Astrocyte (in vitro differentiated cells and primary cell): ENCODE results near the gene RFX8. TPM values are rescaled to one million over a fixed set of nuclear protein-coding genes. Genes with fewer than 3 reads are reported as not detected.

Experiments used
- DNase-seq: peaks from one replicate; pipeline ENCODE4 v3.0.0-alpha.2; 2010; ENCODE audit warnings: low read depth
- FAIRE-seq: peaks from 2 replicates; lab custom pipeline; 2011; peaks lifted over from hg19 to GRCh38; lab: Jason Lieb, UNC
- H2AFZ ChIP-seq: 2 replicates; pipeline ENCODE4 v1.6.0; 2012; ENCODE audit warnings: low read depth, low read length, inconsistent platforms
- H3K27ac ChIP-seq: 2 replicates; pipeline ENCODE4 v1.5.1; 2011; ENCODE audit warnings: low read depth, low read length, inconsistent platforms
- H3K27me3 ChIP-seq: 2 replicates; pipeline ENCODE4 v1.6.0; 2011; ENCODE audit warnings: low read length, inconsistent platforms; ENCODE audit not compliant: insufficient read depth
- H3K36me3 ChIP-seq: 2 replicates; pipeline ENCODE4 v1.5.1; 2011; ENCODE audit warnings: low read length, inconsistent platforms; ENCODE audit not compliant: insufficient read depth
- H3K4me1 ChIP-seq: 2 replicates; pipeline ENCODE4 v1.5.1; 2011; ENCODE audit warnings: low read length, inconsistent platforms; ENCODE audit not compliant: insufficient read depth
- H3K4me2 ChIP-seq: 2 replicates; pipeline ENCODE4 v1.6.0; 2012; ENCODE audit warnings: low read length, inconsistent platforms
- H3K4me3 ChIP-seq: 2 replicates; pipeline ENCODE4 v1.5.1; 2011; ENCODE audit warnings: low read depth, mild to moderate bottlenecking, low read length, inconsistent platforms; ENCODE audit not compliant: insufficient read depth
- H3K79me2 ChIP-seq: 2 replicates; pipeline ENCODE4 v1.6.0; 2012; ENCODE audit warnings: mild to moderate bottlenecking, low read length, inconsistent platforms; ENCODE audit not compliant: insufficient read depth
- H3K9ac ChIP-seq: 2 replicates; pipeline ENCODE4 v1.6.0; 2012; ENCODE audit warnings: mild to moderate bottlenecking, low read length, inconsistent platforms
- H3K9me3 ChIP-seq: 2 replicates; pipeline ENCODE4 v1.5.1; 2012; ENCODE audit warnings: low read depth, mild to moderate bottlenecking, low read length, inconsistent platforms; ENCODE audit not compliant: insufficient read depth
- H4K20me1 ChIP-seq: 2 replicates; pipeline ENCODE4 v1.6.0; 2012; ENCODE audit warnings: low read length, inconsistent platforms; ENCODE audit not compliant: insufficient read depth
- H3K27ac Mint-ChIP-seq: one replicate; pipeline ENCODE4 v1.8.0; 2021; ENCODE audit warnings: mild to moderate bottlenecking, mixed read lengths; ENCODE audit not compliant: unreplicated experiment
- H3K27me3 Mint-ChIP-seq: one replicate; pipeline ENCODE4 v1.8.0; 2021; ENCODE audit warnings: low read depth, mixed read lengths; ENCODE audit not compliant: unreplicated experiment
- H3K36me3 Mint-ChIP-seq: one replicate; pipeline ENCODE4 v1.8.0; 2021; ENCODE audit warnings: low read depth, mixed read lengths; ENCODE audit not compliant: unreplicated experiment
- H3K4me1 Mint-ChIP-seq: one replicate; pipeline ENCODE4 v1.8.0; 2021; ENCODE audit warnings: low read depth, mixed read lengths; ENCODE audit not compliant: unreplicated experiment
- H3K4me3 Mint-ChIP-seq: one replicate; pipeline ENCODE4 v1.8.0; 2021; ENCODE audit warnings: mild to moderate bottlenecking, moderate library complexity, mixed read lengths; ENCODE audit not compliant: unreplicated experiment
- H3K9me3 Mint-ChIP-seq: one replicate; pipeline ENCODE4 v1.8.0; 2021; ENCODE audit warnings: mild to moderate bottlenecking, mixed read lengths; ENCODE audit not compliant: unreplicated experiment
- CTCF ChIP-seq: IDR thresholded peaks from 2 replicates; pipeline ENCODE4 v1.5.1; 2011; ENCODE audit warnings: low read depth, mild to moderate bottlenecking, inconsistent platforms, low read length, moderate library complexity; ENCODE audit not compliant: insufficient read depth
- EZH2 ChIP-seq: IDR thresholded peaks from 2 replicates; pipeline ENCODE4 v1.6.1; 2012; ENCODE audit warnings: mild to moderate bottlenecking, low read length, inconsistent platforms; ENCODE audit not compliant: insufficient read depth
- total RNA-seq: library from RNA; stranded (reverse); gene quantifications from 2 replicates; pipeline ENCODE4 v1.2.1, GENCODE V29; 2021

The RFX8 gene
- total RNA-seq, 1 donor from 2014 or later, result not detected

GRCh38 chr2:101496279-101496678 lies 21.4 kb upstream of the RFX8 start:
- Mint-ChIP-seq H3K4me3 (no peak overlapping the region), H3K27ac (no peak overlapping the region), H3K27me3 (peaks cover 9% of the 10 kb centered on the region), H3K4me1 (peaks cover 12% of the 10 kb centered on the region), H3K36me3 (no peaks in the 10 kb centered on the region), H3K9me3 (no peaks in the 10 kb centered on the region)
- H2AFZ ChIP-seq, result no peak overlapping the region
- H3K9ac ChIP-seq, result no peak overlapping the region
- no peaks in the 10 kb centered on the region for H3K36me3 ChIP-seq
- FAIRE-seq (no peak), DNase-seq (no peak)
- H4K20me1 ChIP-seq, result no peaks in the 10 kb centered on the region
- no peaks in the 10 kb centered on the region for H3K9me3 ChIP-seq
- no peak overlapping the region for H3K4me3 ChIP-seq
- no peaks in the 10 kb centered on the region for H3K4me1 ChIP-seq
- no peak for TF ChIP-seq CTCF
- TF ChIP-seq EZH2, result no peak
- H3K4me2 ChIP-seq, result no peak overlapping the region
- H3K27me3 ChIP-seq, result no peaks in the 10 kb centered on the region
- H3K27ac ChIP-seq, result no peak overlapping the region
- H3K79me2 ChIP-seq, result no peaks in the 10 kb centered on the region

- Histone ChIP-seq H3K9me3 (no peaks in the 10 kb centered on the region), H3K9ac (no peak overlapping the region), H3K4me2 (no peak overlapping the region), H3K79me2 (no peaks in the 10 kb centered on the region), H4K20me1 (no peaks in the 10 kb centered on the region), H2AFZ (no peak overlapping the region), H3K27ac (no peak overlapping the region), H3K36me3 (no peaks in the 10 kb centered on the region), H3K4me3 (no peak overlapping the region), H3K27me3 (no peaks in the 10 kb centered on the region), H3K4me1 (no peaks in the 10 kb centered on the region)
- peaks cover 4% of the 10 kb centered on the region for H3K27me3 Mint-ChIP-seq
- no peaks in the 10 kb centered on the region for H3K36me3 Mint-ChIP-seq
- no peak overlapping the region for H3K27ac Mint-ChIP-seq
- DNase-seq, result no peak
- no peak overlapping the region for H3K4me3 Mint-ChIP-seq
- no peak for TF ChIP-seq CTCF
- no peak for TF ChIP-seq EZH2
- no peak for FAIRE-seq
- no peaks in the 10 kb centered on the region for H3K4me1 Mint-ChIP-seq
- no peaks in the 10 kb centered on the region for H3K9me3 Mint-ChIP-seq
Measured at GRCh38 chr2:101492936-101493473, 18.1 kb upstream of the RFX8 start.

- Mint-ChIP-seq H3K36me3 (no peaks in the 10 kb centered on the region), H3K27me3 (peaks cover 4% of the 10 kb centered on the region), H3K4me3 (no peak overlapping the region), H3K9me3 (no peaks in the 10 kb centered on the region), H3K27ac (no peak overlapping the region), H3K4me1 (no peaks in the 10 kb centered on the region)
- Histone ChIP-seq H2AFZ (no peak overlapping the region), H3K4me3 (no peak overlapping the region), H4K20me1 (no peaks in the 10 kb centered on the region), H3K79me2 (no peaks in the 10 kb centered on the region), H3K36me3 (no peaks in the 10 kb centered on the region), H3K9me3 (no peaks in the 10 kb centered on the region), H3K9ac (no peak overlapping the region), H3K4me2 (no peak overlapping the region), H3K27ac (no peak overlapping the region), H3K27me3 (no peaks in the 10 kb centered on the region), H3K4me1 (no peaks in the 10 kb centered on the region)
- FAIRE-seq (no peak), DNase-seq (no peak)
- no peak for TF ChIP-seq CTCF
- no peak for TF ChIP-seq EZH2
Measured at GRCh38 chr2:101486994-101487393, 12.1 kb upstream of the RFX8 start.
